Hepatocyte (in vitro differentiated cells): ENCODE data around the gene CIAO3. TPM values are rescaled to one million over a fixed set of nuclear protein-coding genes. Genes with fewer than 3 reads are reported as not detected.
"Not testable (repeated sequence)": the region's sequence is repeated elsewhere in the genome, so short reads cannot be mapped to it uniquely, and the experiment has no call there.

Experiments
- DNase-seq: peaks from one replicate; pipeline ENCODE4 v3.0.0-alpha.2; 2016; ENCODE audit warnings: low spot score
- H2AFZ ChIP-seq: fragments of 200-600 bp; sonication (generic); 2 replicates; pipeline ENCODE4 v1.6.0; 2016; ENCODE audit warnings: antibody characterized with exemption, mild to moderate bottlenecking
- H3K27ac ChIP-seq: fragments of 200-600 bp; sonication (generic); 2 replicates; pipeline ENCODE4 v1.5.1; 2016; ENCODE audit warnings: mild to moderate bottlenecking
- H3K27me3 ChIP-seq: fragments of 200-600 bp; sonication (generic); 2 replicates; pipeline ENCODE4 v1.6.1; 2016
- H3K36me3 ChIP-seq: fragments of 200-600 bp; sonication (generic); replicated peaks from 2 replicates; pipeline ENCODE4 v1.5.1; 2016; ENCODE audit warnings: low read depth; ENCODE audit not compliant: insufficient read depth
- H3K4me1 ChIP-seq: fragments of 200-600 bp; sonication (generic); 2 replicates; pipeline ENCODE4 v1.5.1; 2016; ENCODE audit warnings: mild to moderate bottlenecking, moderate library complexity; ENCODE audit not compliant: insufficient read depth
- H3K4me2 ChIP-seq: fragments of 200-600 bp; sonication (generic); 2 replicates; pipeline ENCODE4 v1.6.0; 2016
- H3K4me3 ChIP-seq: fragments of 200-600 bp; sonication (generic); 2 replicates; pipeline ENCODE4 v1.5.1; 2016; ENCODE audit warnings: mild to moderate bottlenecking
- H3K79me2 ChIP-seq: fragments of 200-600 bp; sonication (generic); 2 replicates; pipeline ENCODE4 v1.6.0; 2017; ENCODE audit warnings: mild to moderate bottlenecking
- H3K9me2 ChIP-seq: fragments of 200-600 bp; sonication (generic); replicated peaks from 2 replicates; pipeline ENCODE4 v1.6.0; 2017; ENCODE audit warnings: mild to moderate bottlenecking; ENCODE audit not compliant: insufficient read depth
- H3K9me3 ChIP-seq: fragments of 200-600 bp; sonication (generic); 2 replicates; pipeline ENCODE4 v1.5.1; 2016; ENCODE audit warnings: low read depth, mild to moderate bottlenecking
- H4K20me1 ChIP-seq: fragments of 200-600 bp; sonication (generic); 2 replicates; pipeline ENCODE4 v1.6.0; 2016; ENCODE audit warnings: mild to moderate bottlenecking; ENCODE audit not compliant: insufficient read depth, poor library complexity, severe bottlenecking
- EZH2 ChIP-seq: fragments of 200-600 bp; sonication (generic); IDR thresholded peaks from 2 replicates; pipeline ENCODE4 v1.6.1; 2016; ENCODE audit warnings: antibody characterized with exemption, mild to moderate bottlenecking, borderline replicate concordance
- EZH2phosphoT487 ChIP-seq: fragments of 200-600 bp; sonication (generic); IDR thresholded peaks from one replicate; pipeline ENCODE4 v1.6.1; 2018; ENCODE audit warnings: antibody characterized with exemption, mild to moderate bottlenecking, low read depth, moderate library complexity; ENCODE audit not compliant: unreplicated experiment, severe bottlenecking
- WGBS: methylation state at CpG from one replicate; pipeline ENCODE4 v1.1.6; 2016; ENCODE audit warnings: low lambda C conversion rate; ENCODE audit errors: missing lambda C conversion rate; 5-methylcytosine and 5-hydroxymethylcytosine counted together
- polyA plus RNA-seq: library from polyadenylated mRNA; unstranded; fragments of >200 nt; fragmentation: Nextera tagmentation; extraction: Ambion mirVana; gene quantifications from 2 replicates; pipeline ENCODE4 v1.2.1, GENCODE V29; 2016
- total RNA-seq: library from RNA; depleted of rRNA; stranded (reverse); fragments of >200 nt; gene quantifications from 2 replicates; pipeline ENCODE4 v1.2.3, GENCODE V29; 2014
- TF ChIP-seq, protein P1 (sequence below): fragments of 200-600 bp; sonication (generic); IDR thresholded peaks from 2 replicates; pipeline ENCODE4 v1.5.1; 2016; ENCODE audit warnings: antibody characterized with exemption, mild to moderate bottlenecking; ENCODE audit not compliant: poor library complexity

Gene CIAO3
- total and polyA plus RNA-seq, 2 experiments from 2014 or later = 39.0 to 42.8 TPM

DNA sequence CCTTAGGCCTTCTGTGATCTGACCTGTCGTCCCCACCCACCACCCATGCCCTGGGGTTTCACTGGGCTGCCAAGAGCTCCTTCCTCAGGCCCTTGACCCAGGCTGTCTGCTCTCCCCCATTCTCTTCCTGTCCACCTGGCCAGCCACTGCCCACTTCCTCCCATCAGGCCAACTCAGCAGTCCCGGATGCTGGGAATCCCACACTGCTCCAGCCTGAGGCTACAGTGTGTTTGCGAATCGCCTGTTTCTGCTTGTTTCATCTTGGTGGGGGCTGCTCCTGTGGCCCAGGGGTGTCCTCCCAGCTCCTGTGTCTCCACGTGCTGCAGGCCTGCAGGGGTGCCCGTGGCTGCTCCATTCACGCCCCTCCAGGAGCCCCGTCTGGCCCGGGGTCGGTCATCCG, 26.7 kb downstream of the CIAO3 start:
- Histone ChIP-seq H3K4me2 (no peak overlapping the region), H3K27ac (no peak overlapping the region), H3K9me3 (no peaks in the 10 kb centered on the region), H4K20me1 (no peaks in the 10 kb centered on the region), H3K4me3 (no peak overlapping the region), H3K79me2 (no peaks in the 10 kb centered on the region), H3K36me3 (no peaks in the 10 kb centered on the region), H3K9me2 (no peaks in the 10 kb centered on the region), H3K4me1 (peaks cover 11% of the 10 kb centered on the region), H3K27me3 (peaks cover 37% of the 10 kb centered on the region), H2AFZ (no peak overlapping the region)
- no peak for TF ChIP-seq EZH2
- 87% methylated on average over 11 of the region's 11 CpGs for WGBS
- no peak for DNase-seq

DNA sequence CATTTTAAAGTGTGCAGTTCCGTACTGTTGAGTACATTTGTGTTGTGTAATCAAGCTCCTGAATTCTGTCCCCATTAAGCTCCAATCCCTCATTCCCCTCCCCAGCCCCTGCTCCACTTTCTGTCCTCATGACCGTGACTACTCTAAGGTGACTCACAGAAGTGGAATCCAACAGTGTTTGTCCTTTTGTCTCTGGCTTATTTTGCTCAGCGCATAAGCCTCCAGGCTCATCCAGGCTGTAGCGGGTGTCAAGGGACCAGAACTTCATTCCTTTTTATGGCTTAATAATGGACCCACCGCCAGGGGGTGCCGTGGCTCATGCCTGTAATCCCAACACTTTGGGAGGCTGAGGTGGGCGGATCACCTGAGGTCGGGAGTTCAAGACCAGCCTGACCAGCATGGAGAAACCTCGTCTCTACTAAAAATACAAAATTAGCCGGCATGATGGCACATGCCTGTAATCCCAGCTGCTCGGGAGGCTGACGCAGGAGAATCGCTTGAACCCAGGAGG, 28.0 kb downstream of the CIAO3 start:
- H2AFZ ChIP-seq = not testable (repeated sequence)

DNA sequence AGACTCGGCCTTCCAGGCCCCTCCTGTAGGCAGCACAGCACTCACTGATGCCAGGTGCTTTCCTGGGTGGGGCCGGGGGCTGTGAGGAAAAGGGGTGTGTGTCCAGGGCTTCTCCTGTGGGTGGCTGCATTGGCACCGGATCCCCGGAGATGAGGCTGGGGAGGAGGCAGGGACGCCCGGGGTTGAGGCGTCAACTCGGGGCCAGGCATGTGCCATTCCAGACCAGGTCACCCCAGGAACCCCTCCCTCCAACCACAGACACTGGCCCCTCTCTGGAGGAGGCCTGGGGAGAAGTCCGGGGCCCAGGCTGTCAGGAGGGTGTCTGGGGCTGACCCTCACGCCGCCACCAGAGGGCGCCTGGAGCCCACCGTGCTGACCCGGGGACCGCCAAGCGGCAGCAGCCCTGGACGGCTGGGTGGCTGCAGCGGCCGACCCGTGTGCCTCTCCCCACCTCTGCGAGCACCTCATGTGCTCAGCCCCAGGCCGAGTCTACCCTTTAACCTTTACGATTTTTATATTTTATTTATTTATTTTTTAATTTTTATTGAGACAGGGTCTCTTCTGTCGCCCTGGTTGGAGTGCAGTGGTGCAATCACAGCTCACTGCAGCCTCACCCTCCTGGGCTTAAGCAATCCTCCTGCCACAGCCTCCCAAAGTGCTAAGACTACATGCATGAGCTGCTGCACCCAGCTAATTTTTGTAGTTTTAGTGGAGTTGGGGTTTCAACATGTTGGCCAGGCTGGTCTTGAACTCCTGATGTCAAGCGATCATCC, 29.1 kb downstream of the CIAO3 start:
- no peak overlapping the region for H3K27ac ChIP-seq
- peak; percentile 85 for DNase-seq
- TF ChIP-seq, protein P1, sequence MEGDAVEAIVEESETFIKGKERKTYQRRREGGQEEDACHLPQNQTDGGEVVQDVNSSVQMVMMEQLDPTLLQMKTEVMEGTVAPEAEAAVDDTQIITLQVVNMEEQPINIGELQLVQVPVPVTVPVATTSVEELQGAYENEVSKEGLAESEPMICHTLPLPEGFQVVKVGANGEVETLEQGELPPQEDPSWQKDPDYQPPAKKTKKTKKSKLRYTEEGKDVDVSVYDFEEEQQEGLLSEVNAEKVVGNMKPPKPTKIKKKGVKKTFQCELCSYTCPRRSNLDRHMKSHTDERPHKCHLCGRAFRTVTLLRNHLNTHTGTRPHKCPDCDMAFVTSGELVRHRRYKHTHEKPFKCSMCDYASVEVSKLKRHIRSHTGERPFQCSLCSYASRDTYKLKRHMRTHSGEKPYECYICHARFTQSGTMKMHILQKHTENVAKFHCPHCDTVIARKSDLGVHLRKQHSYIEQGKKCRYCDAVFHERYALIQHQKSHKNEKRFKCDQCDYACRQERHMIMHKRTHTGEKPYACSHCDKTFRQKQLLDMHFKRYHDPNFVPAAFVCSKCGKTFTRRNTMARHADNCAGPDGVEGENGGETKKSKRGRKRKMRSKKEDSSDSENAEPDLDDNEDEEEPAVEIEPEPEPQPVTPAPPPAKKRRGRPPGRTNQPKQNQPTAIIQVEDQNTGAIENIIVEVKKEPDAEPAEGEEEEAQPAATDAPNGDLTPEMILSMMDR = peak; percentile 85
- no peak for TF ChIP-seq EZH2
- peaks cover 11% of the 10 kb centered on the region for H3K4me1 ChIP-seq
- no peaks in the 10 kb centered on the region for H3K79me2 ChIP-seq
- WGBS = 19% methylated on average over 20 of the region's 25 CpGs
- no peak overlapping the region for H3K4me3 ChIP-seq
- no peak overlapping the region for H3K4me2 ChIP-seq
- H3K27me3 ChIP-seq = peaks cover 52% of the 10 kb centered on the region
- H3K9me3 ChIP-seq = no peaks in the 10 kb centered on the region
- no peaks in the 10 kb centered on the region for H4K20me1 ChIP-seq
- H3K36me3 ChIP-seq = no peaks in the 10 kb centered on the region
- H3K9me2 ChIP-seq = no peaks in the 10 kb centered on the region
- no peak overlapping the region for H2AFZ ChIP-seq

More for the DNA sequence above, 28.0 kb downstream of the CIAO3 start:
- DNase-seq = peak; percentile 67
- H3K4me2 ChIP-seq, H4K20me1 ChIP-seq, H3K4me3 ChIP-seq, H3K36me3 ChIP-seq, H3K79me2 ChIP-seq, H3K9me3 ChIP-seq, H3K9me2 ChIP-seq, H3K27ac ChIP-seq: not testable (repeated sequence)
- WGBS = 46% methylated on average over 13 of the region's 13 CpGs
- H3K27me3 ChIP-seq = peaks cover 47% of the 10 kb centered on the region
- TF ChIP-seq, protein P1 = peak; percentile 41
- H3K4me1 ChIP-seq = peaks cover 11% of the 10 kb centered on the region

DNA sequence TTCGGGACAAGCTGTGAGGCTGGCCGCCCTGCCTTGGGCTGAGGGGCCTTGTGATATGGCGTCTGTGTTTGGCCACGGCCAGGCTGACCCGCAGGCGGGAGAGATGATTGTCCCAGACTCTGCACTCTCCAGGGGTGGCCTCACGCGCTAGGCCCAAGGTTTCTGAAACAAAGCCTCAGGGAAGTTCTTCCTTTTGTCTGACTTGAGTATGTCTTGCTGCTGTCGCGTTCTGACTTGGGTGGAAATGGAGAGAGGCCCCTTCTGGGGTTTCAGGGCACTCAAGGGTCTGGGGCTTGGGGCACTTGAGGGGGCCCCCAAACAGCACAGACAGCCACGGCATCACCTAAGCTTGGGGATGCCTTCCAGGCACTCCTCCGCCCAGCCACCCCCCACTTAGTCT, 29.7 kb downstream of the CIAO3 start:
- Histone ChIP-seq H3K4me2 (no peak overlapping the region), H4K20me1 (no peaks in the 10 kb centered on the region), H3K79me2 (no peaks in the 10 kb centered on the region), H2AFZ (no peak overlapping the region), H3K9me2 (no peaks in the 10 kb centered on the region), H3K4me1 (peaks cover 10% of the 10 kb centered on the region), H3K27ac (no peak overlapping the region), H3K4me3 (no peak overlapping the region), H3K9me3 (no peaks in the 10 kb centered on the region), H3K36me3 (no peaks in the 10 kb centered on the region), H3K27me3 (peaks cover 52% of the 10 kb centered on the region)
- TF ChIP-seq, protein P1 = no peak
- no peak for TF ChIP-seq EZH2phosphoT487
- no peak for TF ChIP-seq EZH2
- WGBS = 84% methylated on average over 12 of the region's 12 CpGs
- DNase-seq = no peak
